Hepatocyte (in vitro differentiated cells): Measurements from ENCODE around the gene OLFML3. TPM values are rescaled to one million over a fixed set of nuclear protein-coding genes. Genes with fewer than 3 reads are reported as not detected.

Source experiments
- DNase-seq: peaks from one replicate; pipeline ENCODE4 v3.0.0-alpha.2; 2016; ENCODE audit warnings: low spot score
- H2AFZ ChIP-seq: fragments of 200-600 bp; sonication (generic); 2 replicates; pipeline ENCODE4 v1.6.0; 2016; ENCODE audit warnings: antibody characterized with exemption, mild to moderate bottlenecking
- H3K27ac ChIP-seq: fragments of 200-600 bp; sonication (generic); 2 replicates; pipeline ENCODE4 v1.5.1; 2016; ENCODE audit warnings: mild to moderate bottlenecking
- H3K27me3 ChIP-seq: fragments of 200-600 bp; sonication (generic); 2 replicates; pipeline ENCODE4 v1.6.1; 2016
- H3K36me3 ChIP-seq: fragments of 200-600 bp; sonication (generic); replicated peaks from 2 replicates; pipeline ENCODE4 v1.5.1; 2016; ENCODE audit warnings: low read depth; ENCODE audit not compliant: insufficient read depth
- H3K4me1 ChIP-seq: fragments of 200-600 bp; sonication (generic); 2 replicates; pipeline ENCODE4 v1.5.1; 2016; ENCODE audit warnings: mild to moderate bottlenecking, moderate library complexity; ENCODE audit not compliant: insufficient read depth
- H3K4me2 ChIP-seq: fragments of 200-600 bp; sonication (generic); 2 replicates; pipeline ENCODE4 v1.6.0; 2016
- H3K4me3 ChIP-seq: fragments of 200-600 bp; sonication (generic); 2 replicates; pipeline ENCODE4 v1.5.1; 2016; ENCODE audit warnings: mild to moderate bottlenecking
- H3K79me2 ChIP-seq: fragments of 200-600 bp; sonication (generic); 2 replicates; pipeline ENCODE4 v1.6.0; 2017; ENCODE audit warnings: mild to moderate bottlenecking
- H3K9me2 ChIP-seq: fragments of 200-600 bp; sonication (generic); replicated peaks from 2 replicates; pipeline ENCODE4 v1.6.0; 2017; ENCODE audit warnings: mild to moderate bottlenecking; ENCODE audit not compliant: insufficient read depth
- H3K9me3 ChIP-seq: fragments of 200-600 bp; sonication (generic); 2 replicates; pipeline ENCODE4 v1.5.1; 2016; ENCODE audit warnings: low read depth, mild to moderate bottlenecking
- H4K20me1 ChIP-seq: fragments of 200-600 bp; sonication (generic); 2 replicates; pipeline ENCODE4 v1.6.0; 2016; ENCODE audit warnings: mild to moderate bottlenecking; ENCODE audit not compliant: insufficient read depth, poor library complexity, severe bottlenecking
- EZH2 ChIP-seq: fragments of 200-600 bp; sonication (generic); IDR thresholded peaks from 2 replicates; pipeline ENCODE4 v1.6.1; 2016; ENCODE audit warnings: antibody characterized with exemption, mild to moderate bottlenecking, borderline replicate concordance
- EZH2phosphoT487 ChIP-seq: fragments of 200-600 bp; sonication (generic); IDR thresholded peaks from one replicate; pipeline ENCODE4 v1.6.1; 2018; ENCODE audit warnings: antibody characterized with exemption, mild to moderate bottlenecking, low read depth, moderate library complexity; ENCODE audit not compliant: unreplicated experiment, severe bottlenecking
- whole genome bisulfite sequencing: methylation state at CpG from one replicate; pipeline ENCODE4 v1.1.6; 2016; ENCODE audit warnings: low lambda C conversion rate; ENCODE audit errors: missing lambda C conversion rate; 5-methylcytosine and 5-hydroxymethylcytosine counted together
- polyA plus RNA-seq: library from polyadenylated mRNA; unstranded; fragments of >200 nt; fragmentation: Nextera tagmentation; extraction: Ambion mirVana; gene quantifications from 2 replicates; pipeline ENCODE4 v1.2.1, GENCODE V29; 2016
- total RNA-seq: library from RNA; depleted of rRNA; stranded (reverse); fragments of >200 nt; gene quantifications from 2 replicates; pipeline ENCODE4 v1.2.3, GENCODE V29; 2014
- TF ChIP-seq, protein P1 (sequence below): fragments of 200-600 bp; sonication (generic); IDR thresholded peaks from 2 replicates; pipeline ENCODE4 v1.5.1; 2016; ENCODE audit warnings: antibody characterized with exemption, mild to moderate bottlenecking; ENCODE audit not compliant: poor library complexity

OLFML3 gene
- total and polyA plus RNA-seq, 2 experiments from 2014 or later: 441 to 494 TPM

DNA sequence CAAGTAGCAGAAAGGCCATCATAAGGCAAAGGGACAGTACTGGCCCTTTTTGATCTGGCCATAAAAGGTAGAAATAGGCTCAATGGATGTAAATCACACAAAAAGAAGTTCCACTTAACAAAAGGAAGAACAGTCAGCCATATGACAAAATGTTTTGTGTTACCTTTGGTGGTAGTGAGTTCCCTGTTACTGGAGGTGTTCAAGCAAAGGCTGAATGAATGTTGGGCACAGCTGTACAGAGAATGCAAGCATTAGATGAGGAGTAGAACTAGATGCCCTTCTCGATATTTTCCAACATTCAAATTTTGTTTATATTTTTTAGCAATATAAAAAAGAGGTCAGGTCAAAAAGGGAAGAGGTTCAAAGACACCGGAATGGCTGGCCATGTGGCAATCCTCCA, 20.0 kb downstream of the OLFML3 start:
- H3K9me3 ChIP-seq: peaks cover 9% of the 10 kb centered on the region

DNA sequence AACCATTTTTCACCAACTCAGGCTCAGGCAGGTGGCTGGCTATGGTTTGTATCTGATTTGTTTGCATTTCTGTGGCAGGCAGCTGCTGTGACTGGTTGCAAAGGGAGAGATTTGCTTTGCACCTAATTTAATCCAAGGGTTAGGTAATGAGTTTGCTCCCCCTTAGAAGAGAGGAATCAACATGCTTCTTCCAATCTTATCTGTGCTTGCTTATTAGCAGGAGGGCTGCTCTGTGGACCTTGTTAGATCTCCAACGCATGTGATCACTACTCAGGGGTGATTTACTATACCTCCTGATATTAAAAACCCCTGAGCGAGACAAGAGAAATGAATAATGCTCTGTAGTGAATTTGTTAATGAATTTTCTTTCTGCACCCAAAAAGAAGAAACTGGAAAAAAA, 20.5 kb downstream of the OLFML3 start:
- 53% methylated on average over 2 of the region's 2 CpGs for WGBS
- H3K27me3 ChIP-seq: no peaks in the 10 kb centered on the region
- H2AFZ ChIP-seq: no peak overlapping the region

More for the DNA sequence above, 20.0 kb downstream of the OLFML3 start:
- Histone ChIP-seq H3K36me3 (no peaks in the 10 kb centered on the region), H3K4me3 (no peak overlapping the region), H3K4me2 (no peak overlapping the region), H3K9me2 (no peaks in the 10 kb centered on the region), H3K79me2 (no peaks in the 10 kb centered on the region), H2AFZ (no peak overlapping the region), H3K27me3 (no peaks in the 10 kb centered on the region), H3K4me1 (peaks cover 12% of the 10 kb centered on the region), H4K20me1 (no peaks in the 10 kb centered on the region), H3K27ac (no peak overlapping the region)
- 98% methylated on average over 2 of the region's 2 CpGs for WGBS
- no peak for DNase-seq
- TF ChIP-seq EZH2phosphoT487: no peak
- TF ChIP-seq, protein P1, sequence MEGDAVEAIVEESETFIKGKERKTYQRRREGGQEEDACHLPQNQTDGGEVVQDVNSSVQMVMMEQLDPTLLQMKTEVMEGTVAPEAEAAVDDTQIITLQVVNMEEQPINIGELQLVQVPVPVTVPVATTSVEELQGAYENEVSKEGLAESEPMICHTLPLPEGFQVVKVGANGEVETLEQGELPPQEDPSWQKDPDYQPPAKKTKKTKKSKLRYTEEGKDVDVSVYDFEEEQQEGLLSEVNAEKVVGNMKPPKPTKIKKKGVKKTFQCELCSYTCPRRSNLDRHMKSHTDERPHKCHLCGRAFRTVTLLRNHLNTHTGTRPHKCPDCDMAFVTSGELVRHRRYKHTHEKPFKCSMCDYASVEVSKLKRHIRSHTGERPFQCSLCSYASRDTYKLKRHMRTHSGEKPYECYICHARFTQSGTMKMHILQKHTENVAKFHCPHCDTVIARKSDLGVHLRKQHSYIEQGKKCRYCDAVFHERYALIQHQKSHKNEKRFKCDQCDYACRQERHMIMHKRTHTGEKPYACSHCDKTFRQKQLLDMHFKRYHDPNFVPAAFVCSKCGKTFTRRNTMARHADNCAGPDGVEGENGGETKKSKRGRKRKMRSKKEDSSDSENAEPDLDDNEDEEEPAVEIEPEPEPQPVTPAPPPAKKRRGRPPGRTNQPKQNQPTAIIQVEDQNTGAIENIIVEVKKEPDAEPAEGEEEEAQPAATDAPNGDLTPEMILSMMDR: no peak
- no peak for TF ChIP-seq EZH2

DNA sequence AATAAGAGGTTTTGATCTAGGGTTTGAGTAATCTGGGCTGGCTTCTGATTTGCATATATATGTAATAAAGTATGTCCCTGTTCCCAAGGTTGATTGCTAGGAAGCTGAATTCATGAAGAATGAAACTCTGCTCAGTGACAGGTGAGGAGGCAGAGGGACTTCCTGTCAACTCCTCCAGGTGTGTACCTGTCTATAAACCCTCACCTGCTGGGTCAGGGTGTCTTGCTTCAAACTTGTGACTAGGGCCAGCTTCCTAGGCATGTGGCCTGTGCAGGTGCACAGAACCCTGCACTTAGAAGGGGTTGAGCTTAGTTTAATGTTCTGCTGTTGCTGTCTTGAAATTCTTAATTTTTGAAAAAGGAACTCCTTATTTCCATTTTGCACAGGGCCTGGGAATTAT, 21.1 kb downstream of the OLFML3 start:
- Histone ChIP-seq H2AFZ (no peak overlapping the region), H3K36me3 (no peaks in the 10 kb centered on the region), H4K20me1 (no peaks in the 10 kb centered on the region), H3K9me2 (no peaks in the 10 kb centered on the region), H3K79me2 (no peaks in the 10 kb centered on the region), H3K4me3 (no peak overlapping the region), H3K9me3 (peaks cover 2% of the 10 kb centered on the region), H3K4me1 (peaks cover 12% of the 10 kb centered on the region), H3K27me3 (no peaks in the 10 kb centered on the region), H3K27ac (no peak overlapping the region), H3K4me2 (no peak overlapping the region)
- TF ChIP-seq, protein P1: no peak
- TF ChIP-seq EZH2phosphoT487 (no peak), EZH2 (no peak)
- DNase-seq: no peak

More for the DNA sequence above, 20.5 kb downstream of the OLFML3 start:
- DNase-seq: no peak
- H3K27ac ChIP-seq: no peak overlapping the region
- no peak for TF ChIP-seq EZH2
- TF ChIP-seq EZH2phosphoT487: no peak
- TF ChIP-seq, protein P1: no peak
- no peaks in the 10 kb centered on the region for H3K9me2 ChIP-seq
- H3K79me2 ChIP-seq: no peaks in the 10 kb centered on the region
- no peaks in the 10 kb centered on the region for H3K36me3 ChIP-seq
- peaks cover 8% of the 10 kb centered on the region for H3K9me3 ChIP-seq
- no peaks in the 10 kb centered on the region for H4K20me1 ChIP-seq
- peaks cover 12% of the 10 kb centered on the region for H3K4me1 ChIP-seq
- no peak overlapping the region for H3K4me2 ChIP-seq
- no peak overlapping the region for H3K4me3 ChIP-seq
